Mesendoderm (in vitro differentiated cells): ENCODE measurements around the gene SPACA6. TPM values are rescaled to one million over a fixed set of nuclear protein-coding genes. Genes with fewer than 3 reads are reported as not detected.

Source experiments
- DNase-seq: peaks from one replicate; pipeline ENCODE4 v3.0.0; 2013
- H2AK5ac ChIP-seq: 2 replicates; pipeline ENCODE4 v1.6.1; 2013; ENCODE audit warnings: low read length, inconsistent platforms
- H2BK120ac ChIP-seq: 2 replicates; pipeline ENCODE4 v1.6.1; 2013; ENCODE audit warnings: low read depth, mild to moderate bottlenecking, low read length, moderate library complexity, mixed read lengths
- H2BK15ac ChIP-seq: replicated peaks from 2 replicates; pipeline ENCODE4 v1.6.1; 2013; ENCODE audit warnings: low read depth, mild to moderate bottlenecking, moderate library complexity
- H2BK5ac ChIP-seq: 2 replicates; pipeline ENCODE4 v1.6.1; 2013; ENCODE audit warnings: low read length, inconsistent platforms
- H3K18ac ChIP-seq: 2 replicates; pipeline ENCODE4 v1.6.1; 2013; ENCODE audit warnings: mild to moderate bottlenecking, low read length, mixed read lengths
- H3K23ac ChIP-seq: one replicate; pipeline ENCODE4 v1.6.1; 2013; ENCODE audit warnings: low read length
- H3K27ac ChIP-seq: 2 replicates; pipeline ENCODE4 v1.5.1; 2013; ENCODE audit warnings: low read depth, mild to moderate bottlenecking, inconsistent platforms, low read length, moderate library complexity
- H3K27me3 ChIP-seq: 2 replicates; pipeline ENCODE4 v1.6.1; 2013; ENCODE audit warnings: low read length, control low read depth, mild to moderate bottlenecking, inconsistent platforms; ENCODE audit not compliant: insufficient read depth, poor library complexity
- H3K36me3 ChIP-seq: 2 replicates; pipeline ENCODE4 v1.6.1; 2013; ENCODE audit warnings: low read length, inconsistent platforms; ENCODE audit not compliant: control insufficient read depth, insufficient read depth
- H3K4ac ChIP-seq: one replicate; pipeline ENCODE4 v1.6.1; 2013; ENCODE audit warnings: low read depth, mild to moderate bottlenecking, low read length, moderate library complexity
- H3K4me1 ChIP-seq: 2 replicates; pipeline ENCODE4 v1.6.1; 2013; ENCODE audit warnings: low read depth, low read length, inconsistent platforms; ENCODE audit not compliant: control insufficient read depth
- H3K4me2 ChIP-seq: 2 replicates; pipeline ENCODE4 v1.6.1; 2013; ENCODE audit warnings: low read length
- H3K4me3 ChIP-seq: 2 replicates; pipeline ENCODE4 v1.5.1; 2013; ENCODE audit warnings: mild to moderate bottlenecking, low read length
- H3K56ac ChIP-seq: one replicate; pipeline ENCODE4 v1.6.1; 2013; ENCODE audit warnings: low read length
- H3K79me1 ChIP-seq: 2 replicates; pipeline ENCODE4 v1.6.1; 2013; ENCODE audit warnings: low read length, inconsistent platforms
- H3K79me2 ChIP-seq: 2 replicates; pipeline ENCODE4 v1.6.1; 2013; ENCODE audit warnings: mild to moderate bottlenecking, low read length; ENCODE audit not compliant: control insufficient read depth, insufficient read depth
- H3K9ac ChIP-seq: 2 replicates; pipeline ENCODE4 v1.6.1; 2013; ENCODE audit warnings: low read length, inconsistent platforms
- H4K5ac ChIP-seq: one replicate; pipeline ENCODE4 v1.6.1; 2013; ENCODE audit warnings: low read length
- H4K8ac ChIP-seq: one replicate; pipeline ENCODE4 v1.6.1; 2013; ENCODE audit warnings: low read depth, mild to moderate bottlenecking, control low read depth, low read length, moderate library complexity
- WGBS: extraction: QIAGEN DNeasy Blood & Tissue Kit; methylation state at CpG from one replicate; pipeline ENCODE4 v1.1.7; 2013; ENCODE audit warnings: low lambda C conversion rate, missing lambda C conversion rate; ENCODE audit not compliant: insufficient coverage; ENCODE audit errors: extremely low coverage; 5-methylcytosine and 5-hydroxymethylcytosine counted together
- small RNA-seq: library from polyadenylated mRNA; stranded (forward); fragments of <200 nt; extraction: miRNeasy Mini kit (QIAGEN cat#:217004); gene quantifications from one replicate; pipeline ENCODE3, GENCODE V24; 2013; ENCODE audit not compliant: insufficient read depth

The SPACA6 gene

GRCh38 chr19:51751655-51752054, 58.5 kb downstream of the SPACA6 start, which contains the start of gene FPR1:
TSS of gene FPR1 (minus strand) at chr19:51751878. CDS start at chr19:51746994, 4,884 bp downstream.
- DNase-seq: no peak
- Histone ChIP-seq H2AK5ac (no peak within 1 kb of the TSS), H3K4me2 (no peak within 1 kb of the TSS), H4K5ac (no peak within 1 kb of the TSS), H3K79me1 (no peaks in the 10 kb centered on the region), H3K18ac (no peak within 1 kb of the TSS), H3K27ac (no peak within 1 kb of the TSS), H3K27me3 (no peaks in the 10 kb centered on the region), H3K36me3 (no peaks in the 10 kb centered on the region), H3K56ac (no peak within 1 kb of the TSS), H4K8ac (no peak within 1 kb of the TSS), H2BK5ac (no peak within 1 kb of the TSS), H2BK120ac (no peak within 1 kb of the TSS), H3K4ac (no peak within 1 kb of the TSS), H3K4me3 (no peak within 1 kb of the TSS), H3K9ac (no peak within 1 kb of the TSS), H3K79me2 (no peaks in the 10 kb centered on the region), H2BK15ac (no peak within 1 kb of the TSS), H3K4me1 (no peaks in the 10 kb centered on the region), H3K23ac (no peak within 1 kb of the TSS)
- no CpG with 5 or more reads among the region's 2 CpGs for WGBS

- Histone ChIP-seq H3K79me1 (no peaks in the 10 kb centered on the region), H3K27ac (no peak overlapping the region), H3K4ac (no peak overlapping the region), H3K18ac (no peak overlapping the region), H4K5ac (no peak overlapping the region), H3K9ac (no peak overlapping the region), H2BK15ac (no peak overlapping the region), H2BK5ac (no peak overlapping the region), H2BK120ac (no peak overlapping the region), H3K4me2 (no peak overlapping the region), H3K4me1 (no peaks in the 10 kb centered on the region), H4K8ac (no peak overlapping the region), H3K4me3 (no peak overlapping the region), H3K56ac (no peak overlapping the region), H3K79me2 (no peaks in the 10 kb centered on the region), H2AK5ac (no peak overlapping the region), H3K27me3 (no peaks in the 10 kb centered on the region), H3K36me3 (no peaks in the 10 kb centered on the region), H3K23ac (no peak overlapping the region)
- DNase-seq: no peak
- no CpG with 5 or more reads among the region's 6 CpGs for WGBS
Measured at GRCh38 chr19:51754109-51754508, 61.0 kb downstream of the SPACA6 start.

GRCh38 chr19:51754770-51755169, 61.6 kb downstream of the SPACA6 start:
- H2BK120ac ChIP-seq: no peak overlapping the region
- no peak overlapping the region for H3K56ac ChIP-seq
- no peak overlapping the region for H4K5ac ChIP-seq
- no peak overlapping the region for H3K4me2 ChIP-seq
- H3K23ac ChIP-seq: no peak overlapping the region
- H2AK5ac ChIP-seq: no peak overlapping the region
- no peak for DNase-seq
- H3K4me1 ChIP-seq: no peaks in the 10 kb centered on the region
- no peaks in the 10 kb centered on the region for H3K27me3 ChIP-seq
- H3K27ac ChIP-seq: no peak overlapping the region
- no CpG with 5 or more reads among the region's 4 CpGs for WGBS
- no peaks in the 10 kb centered on the region for H3K79me1 ChIP-seq
- H3K18ac ChIP-seq: no peak overlapping the region
- H2BK15ac ChIP-seq: no peak overlapping the region
- H3K9ac ChIP-seq: no peak overlapping the region
- no peak overlapping the region for H4K8ac ChIP-seq
- no peak overlapping the region for H3K4me3 ChIP-seq
- no peak overlapping the region for H2BK5ac ChIP-seq
- H3K79me2 ChIP-seq: no peaks in the 10 kb centered on the region
- no peak overlapping the region for H3K4ac ChIP-seq
- no peaks in the 10 kb centered on the region for H3K36me3 ChIP-seq

Small RNA genes lying within 50 kb of the gene (small RNA-seq; reads per million reads assigned to genes)
- gene AC018755.2: not detected
- not detected for gene MIR125A
- gene MIR99B: 0.72 reads per million
- not detected for gene MIRLET7E
